NCI-H2029 treated with DMSO at 0.1 percent for 48 hours (cell line): ENCODE results near the gene C1orf174.

Experiments used
- DNase-seq: peaks from one replicate; lab custom pipeline; 2025; lab: John Stamatoyannopoulos, UW

The C1orf174 gene

GRCh38 chr1:3910049-3910731, 10.1 kb upstream of the C1orf174 start:
- DNase-seq: no peak

GRCh38 chr1:3909615-3910014, 9.5 kb upstream of the C1orf174 start:
- DNase-seq: no peak

GRCh38 chr1:3908886-3909517, 8.9 kb upstream of the C1orf174 start:
- DNase-seq: no peak

- DNase-seq: no peak
These were observed 7.6 kb upstream of the C1orf174 start for GRCh38 chr1:3907621-3908165.

GRCh38 chr1:3907031-3907534, 7.0 kb upstream of the C1orf174 start:
- DNase-seq: no peak

- DNase-seq: no peak
These were observed 6.6 kb upstream of the C1orf174 start for GRCh38 chr1:3906672-3907020.

- no peak for DNase-seq
These were observed 6.0 kb upstream of the C1orf174 start for GRCh38 chr1:3905953-3906671.

- DNase-seq: no peak
These were observed 5.3 kb upstream of the C1orf174 start for GRCh38 chr1:3905266-3905952.

- DNase-seq: no peak
These were observed 4.7 kb upstream of the C1orf174 start for GRCh38 chr1:3904843-3905185.

- no peak for DNase-seq
These were observed 4.2 kb upstream of the C1orf174 start for GRCh38 chr1:3904006-3904842.

GRCh38 chr1:3903141-3904005, 3.3 kb upstream of the C1orf174 start:
- no peak for DNase-seq

GRCh38 chr1:3902571-3903091, 2.6 kb upstream of the C1orf174 start:
- DNase-seq: no peak

- no peak for DNase-seq
These were observed 2.0 kb upstream of the C1orf174 start for GRCh38 chr1:3902111-3902511.

- DNase-seq: no peak
These were observed 977 bp upstream of the C1orf174 start for GRCh38 chr1:3900969-3901529.

- no peak for DNase-seq
These were observed 320 bp downstream of the C1orf174 start for GRCh38 chr1:3899754-3900149.

- DNase-seq: no peak
These were observed 898 bp downstream of the C1orf174 start for GRCh38 chr1:3898994-3899753.

- no peak for DNase-seq
These were observed 1.7 kb downstream of the C1orf174 start for GRCh38 chr1:3898475-3898735.

GRCh38 chr1:3896396-3897000, 3.6 kb downstream of the C1orf174 start:
- DNase-seq: no peak

- no peak for DNase-seq
These were observed 4.1 kb downstream of the C1orf174 start for GRCh38 chr1:3895951-3896325.
